ENCODE results near the gene PTEN.
"Not testable (repeated sequence)": the region's sequence is repeated elsewhere in the genome, so short reads cannot be mapped to it uniquely, and the experiment has no call there.

PTEN gene

GRCh38 chr10:87846023-87846422, 17.4 kb upstream of the PTEN start:
- DNase-seq = no peak

GRCh38 chr10:87846711-87847110, 16.7 kb upstream of the PTEN start:
- not testable (repeated sequence) for DNase-seq

GRCh38 chr10:87847550-87847949, 15.9 kb upstream of the PTEN start:
- DNase-seq = no peak

GRCh38 chr10:87849001-87849400, 14.4 kb upstream of the PTEN start:
- no peak for DNase-seq

GRCh38 chr10:87850742-87851205, 12.7 kb upstream of the PTEN start:
- DNase-seq = peak; percentile 31

GRCh38 chr10:87852089-87852488, 11.3 kb upstream of the PTEN start:
- no peak for DNase-seq

GRCh38 chr10:87855247-87855646, 8.2 kb upstream of the PTEN start:
- DNase-seq = not testable (repeated sequence)

GRCh38 chr10:87855665-87856064, 7.8 kb upstream of the PTEN start:
- not testable (repeated sequence) for DNase-seq

- peak; percentile 12 for DNase-seq
These were observed 3.1 kb upstream of the PTEN start for GRCh38 chr10:87860156-87860795.

- no peak for DNase-seq
These were observed 2.5 kb upstream of the PTEN start for GRCh38 chr10:87860816-87861403.

GRCh38 chr10:87861566-87861952, 1.9 kb upstream of the PTEN start:
- DNase-seq = no peak

- peak; percentile 87 for DNase-seq
These were observed 1.3 kb upstream of the PTEN start for GRCh38 chr10:87861953-87862678.

GRCh38 chr10:87862679-87863052, 759 bp upstream of the PTEN start:
- DNase-seq = no peak

- peak; percentile 8 for DNase-seq
These were observed 598 bp downstream of the PTEN start for GRCh38 chr10:87863951-87864495.

- no peak for DNase-seq
These were observed 1.2 kb downstream of the PTEN start for GRCh38 chr10:87864496-87865059.

- no peak for DNase-seq
These were observed 1.9 kb downstream of the PTEN start for GRCh38 chr10:87865241-87865881.

- no peak for DNase-seq
These were observed 3.1 kb downstream of the PTEN start for GRCh38 chr10:87866412-87866974.

- DNase-seq = no peak
These were observed 4.0 kb downstream of the PTEN start for GRCh38 chr10:87867453-87867852.

- DNase-seq = no peak
These were observed 4.9 kb downstream of the PTEN start for GRCh38 chr10:87868277-87868676.

- DNase-seq = not testable (repeated sequence)
These were observed 5.7 kb downstream of the PTEN start for GRCh38 chr10:87869139-87869538.

- no peak for DNase-seq
These were observed 6.5 kb downstream of the PTEN start for GRCh38 chr10:87869773-87870551.

- no peak for DNase-seq
These were observed 9.4 kb downstream of the PTEN start for GRCh38 chr10:87872828-87873227.
